Fibroblast of skin of right biceps (primary cell): ENCODE measurements around the gene FAM171A2.
"Not testable (repeated sequence)": the region's sequence is repeated elsewhere in the genome, so short reads cannot be mapped to it uniquely, and the experiment has no call there.

Experiments
- DNase-seq: peaks from one replicate; pipeline ENCODE4 v3.0.0-alpha.2; 2013

The FAM171A2 gene

DNA sequence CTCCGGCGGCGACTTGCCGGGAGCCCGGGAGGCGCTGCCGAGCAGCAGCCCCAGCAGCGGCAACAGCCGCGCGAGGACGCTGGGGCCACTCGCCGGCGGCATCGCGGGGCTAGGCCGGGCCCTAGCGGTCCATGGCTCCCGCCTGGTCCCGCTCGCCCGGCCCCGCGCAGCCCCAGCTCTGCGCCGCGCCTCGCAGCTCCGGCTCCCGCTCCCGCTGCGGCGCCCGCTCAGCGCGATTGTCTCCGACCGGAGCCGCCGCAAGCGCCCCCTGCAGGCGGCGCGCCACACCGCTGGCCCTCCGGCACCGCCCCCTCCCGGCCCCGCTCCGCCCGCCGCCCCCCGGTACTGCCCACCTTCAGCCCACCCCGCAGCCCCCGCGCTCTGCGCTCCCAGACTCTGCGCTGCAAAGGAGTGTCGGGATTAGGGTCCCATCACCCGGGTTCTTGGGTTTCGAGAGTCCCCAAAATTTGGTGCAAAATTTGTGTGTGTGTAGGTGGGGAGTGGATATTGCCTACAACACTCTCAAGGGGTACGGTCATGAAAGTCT, at the start of gene FAM171A2:
Gene FAM171A2 (minus strand): TSS at position 241 of the 547 bp plus-strand sequence. CDS start 139 bp downstream, at position 102.
- peak; percentile 67 for DNase-seq

- DNase-seq, result no peak
Measured at GRCh38 chr17:44409309-44410028, 45.8 kb upstream of the FAM171A2 start.

DNA sequence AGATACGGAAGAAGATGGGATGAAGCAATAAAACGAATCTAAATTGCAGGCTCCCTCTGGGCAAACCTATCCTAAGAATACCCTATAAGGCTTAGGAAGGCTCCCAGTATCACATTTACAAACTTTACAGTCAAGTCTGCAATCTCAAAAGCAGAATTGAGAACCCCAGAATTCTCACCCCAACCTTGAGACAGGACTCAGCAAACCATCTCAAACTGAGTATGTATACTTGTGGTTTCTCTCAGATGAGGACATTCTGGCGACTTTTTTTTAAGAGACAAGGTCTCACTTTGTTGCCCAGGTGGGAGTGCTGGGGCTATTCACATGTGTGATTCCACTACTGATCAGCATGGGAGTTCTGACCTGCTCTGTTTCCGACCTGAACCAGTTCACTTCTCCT, 45.1 kb upstream of the FAM171A2 start:
- DNase-seq, result no peak

DNA sequence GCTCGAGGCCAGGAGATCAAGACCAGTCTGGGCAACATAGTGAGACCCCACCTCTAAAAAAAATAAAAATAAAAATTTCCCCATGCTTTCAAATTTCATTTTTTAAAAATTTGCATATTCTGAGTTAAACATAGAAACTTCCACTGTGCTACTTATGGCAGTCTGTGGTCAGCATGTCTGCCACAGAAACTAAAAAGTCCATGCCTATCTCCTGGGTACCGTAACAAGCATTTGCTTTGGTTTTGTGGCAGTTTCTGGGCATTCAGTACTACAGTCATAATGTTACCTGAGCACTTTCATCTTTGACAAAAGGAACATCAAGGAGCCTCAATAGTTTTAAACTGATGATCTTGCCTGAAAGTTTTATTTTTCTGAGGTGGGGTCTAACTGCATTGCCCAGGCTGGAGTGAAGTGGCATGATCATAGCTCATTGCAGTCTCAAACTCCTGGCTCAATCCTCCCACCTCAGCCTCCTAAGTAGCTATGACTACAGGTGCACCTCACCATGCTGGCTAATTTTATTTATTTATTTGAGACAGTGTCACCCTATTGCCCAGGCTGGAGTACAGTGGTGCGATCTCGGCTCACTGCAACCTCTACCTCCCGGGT, 39.0 kb upstream of the FAM171A2 start:
- no peak for DNase-seq

- DNase-seq, result peak; percentile 19
Measured at GRCh38 chr17:44400226-44400847, 36.7 kb upstream of the FAM171A2 start.

DNA sequence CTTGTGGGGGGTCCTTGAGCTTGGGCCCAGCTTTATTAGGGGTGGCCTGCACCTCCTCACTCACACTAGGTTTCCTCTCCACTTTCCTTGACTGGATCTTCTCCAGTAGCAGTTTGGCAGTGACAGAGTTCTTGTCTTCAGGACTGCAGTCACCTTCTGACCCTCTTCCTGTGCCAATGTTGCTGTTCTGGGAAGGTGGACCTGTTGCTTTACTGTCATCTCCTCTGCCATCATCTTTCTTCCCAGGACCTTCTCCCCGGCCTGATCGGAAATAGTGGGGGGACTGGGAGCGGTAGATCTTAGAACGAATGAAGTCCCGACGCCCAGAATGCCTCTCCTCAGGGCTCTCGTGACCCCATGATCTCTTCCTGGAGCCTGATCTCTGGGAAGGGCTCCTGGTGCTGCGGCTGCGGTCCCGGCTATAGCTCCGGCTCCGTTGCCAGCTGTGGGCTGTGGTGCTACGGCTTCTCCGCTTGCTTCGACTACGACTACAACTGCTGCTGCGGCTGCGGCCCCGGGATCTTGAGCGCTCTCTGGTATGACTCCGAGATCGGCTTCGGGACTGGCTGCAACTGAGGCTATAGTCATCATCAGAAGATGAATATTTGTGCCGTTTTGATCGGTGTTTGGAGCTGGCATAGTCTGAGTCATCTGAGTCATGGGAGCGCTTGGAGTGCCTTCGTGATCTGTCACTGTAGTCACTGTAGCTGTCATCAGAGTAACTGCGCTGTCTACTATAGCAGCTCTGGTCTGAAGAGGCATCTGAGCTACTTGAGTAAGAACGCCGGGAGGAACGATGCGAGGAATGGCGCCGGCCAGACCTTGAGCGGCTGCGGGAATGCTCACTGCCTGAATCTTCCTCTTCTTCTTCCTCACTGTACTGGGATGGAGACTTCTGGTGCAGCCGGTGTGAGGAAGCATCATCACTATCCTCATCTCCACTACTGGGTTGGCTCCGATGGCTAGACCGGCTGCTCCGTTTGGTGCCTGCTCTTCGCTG, 35.3 kb upstream of the FAM171A2 start:
- peak; percentile 7 for DNase-seq

GRCh38 chr17:44397479-44398440, 34.1 kb upstream of the FAM171A2 start:
- no peak for DNase-seq

DNA sequence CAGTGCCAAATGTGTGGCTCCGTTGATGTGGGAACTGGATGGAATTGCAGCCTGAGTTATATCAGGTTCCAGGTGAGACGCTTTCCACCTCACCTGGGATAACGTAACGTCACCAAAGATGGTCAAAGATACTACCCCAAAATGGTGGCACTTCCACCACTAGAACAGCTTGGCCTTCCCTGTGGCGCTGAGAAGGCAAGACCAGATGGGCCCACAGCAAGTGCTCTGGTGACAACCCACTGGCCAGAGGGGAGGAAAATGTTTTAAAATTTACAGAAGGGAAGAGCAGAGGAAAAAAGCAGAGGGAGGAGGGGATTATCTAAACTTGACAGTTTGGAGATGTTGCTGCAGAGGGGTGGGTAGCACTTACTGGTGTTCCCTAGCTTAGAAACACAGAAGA, 33.3 kb upstream of the FAM171A2 start:
- no peak for DNase-seq

- no peak for DNase-seq
Measured at GRCh38 chr17:44394833-44395232, 31.2 kb upstream of the FAM171A2 start.

DNA sequence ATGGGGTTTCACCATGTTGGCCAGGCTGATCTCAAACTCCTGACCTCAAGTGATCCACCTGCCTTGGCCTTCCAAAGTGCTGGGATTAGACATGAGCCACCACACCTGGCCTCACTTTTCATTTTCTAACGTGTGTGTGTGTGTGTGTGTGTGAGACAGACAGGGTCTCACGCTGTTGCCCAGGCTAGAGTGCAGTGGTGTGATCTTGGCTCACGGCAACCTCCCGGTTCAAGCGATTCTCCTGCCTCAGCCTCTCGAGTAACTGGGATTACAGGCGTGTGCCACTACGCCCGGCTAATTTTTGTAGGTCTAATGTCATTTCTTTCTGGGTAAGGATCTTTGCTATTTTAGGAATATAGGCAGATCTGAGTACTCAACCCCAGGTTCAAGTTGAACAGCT, 30.5 kb upstream of the FAM171A2 start:
- DNase-seq, result not testable (repeated sequence)

- no peak for DNase-seq
Measured at GRCh38 chr17:44390250-44390870, 26.7 kb upstream of the FAM171A2 start.

DNA sequence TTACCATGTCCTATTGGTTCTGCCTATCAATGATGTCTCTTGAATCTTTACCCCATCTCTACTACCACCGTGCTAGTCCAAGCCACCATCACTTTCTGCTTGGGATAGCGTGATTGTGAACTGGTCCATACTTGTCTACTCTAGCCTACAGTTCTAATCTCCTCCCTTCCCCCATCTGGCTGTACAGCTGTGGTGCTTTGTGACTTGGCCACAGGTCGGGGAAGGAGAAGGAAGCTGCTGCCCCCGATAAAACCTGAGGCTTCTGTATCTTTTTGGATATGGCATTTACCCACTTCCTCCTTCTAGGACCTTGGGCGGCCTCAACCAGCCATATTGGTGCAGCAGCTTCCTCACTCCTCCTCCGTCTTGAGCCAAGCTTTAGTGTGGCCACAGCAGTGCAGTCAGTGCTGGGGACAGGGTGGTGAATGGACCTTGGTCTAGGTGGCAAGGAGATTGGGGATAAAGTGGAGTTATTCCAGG, 26.1 kb upstream of the FAM171A2 start:
- no peak for DNase-seq

- no peak for DNase-seq
Measured at GRCh38 chr17:44389281-44389680, 25.6 kb upstream of the FAM171A2 start, which contains the start of gene ITGA2B. TSS of gene ITGA2B (minus strand) at chr17:44389649. CDS start at chr17:44389473, 176 bp downstream.

DNA sequence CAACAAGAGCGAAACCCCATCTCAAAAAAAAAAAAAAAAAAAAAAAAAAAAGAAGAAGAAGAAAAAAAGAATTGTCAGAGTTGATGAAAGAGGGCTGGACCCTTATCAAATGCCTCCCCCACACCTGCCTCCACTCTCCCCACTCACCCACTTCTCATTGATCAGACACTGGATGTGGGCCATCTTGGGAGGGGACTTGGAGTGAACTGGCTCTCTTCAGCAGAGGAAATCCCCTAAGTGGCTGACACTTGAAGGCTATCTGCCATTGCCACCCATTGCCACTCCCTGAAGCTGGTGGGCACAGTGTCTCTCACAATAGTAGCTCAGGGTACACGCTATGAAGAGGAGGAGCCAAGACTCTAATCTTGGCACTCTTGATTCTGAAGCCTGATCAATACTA, 24.2 kb upstream of the FAM171A2 start:
- DNase-seq, result no peak

DNA sequence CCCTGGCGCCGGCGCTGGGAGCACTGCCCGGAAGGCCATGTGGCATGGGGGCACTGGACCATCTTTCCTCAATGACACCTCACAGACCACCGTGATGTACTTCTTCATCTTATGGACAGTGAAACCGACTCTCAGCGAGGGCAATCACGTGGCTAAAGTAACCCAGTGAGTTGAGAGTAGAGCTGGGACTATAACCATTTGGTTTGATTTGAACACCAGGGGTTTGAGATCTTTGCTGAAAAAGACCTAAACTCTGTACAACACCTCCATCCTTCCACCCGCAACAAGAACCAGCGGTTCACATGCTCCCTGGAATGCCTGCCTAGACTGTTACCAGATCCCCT, 22.5 kb upstream of the FAM171A2 start:
- DNase-seq, result no peak

DNA sequence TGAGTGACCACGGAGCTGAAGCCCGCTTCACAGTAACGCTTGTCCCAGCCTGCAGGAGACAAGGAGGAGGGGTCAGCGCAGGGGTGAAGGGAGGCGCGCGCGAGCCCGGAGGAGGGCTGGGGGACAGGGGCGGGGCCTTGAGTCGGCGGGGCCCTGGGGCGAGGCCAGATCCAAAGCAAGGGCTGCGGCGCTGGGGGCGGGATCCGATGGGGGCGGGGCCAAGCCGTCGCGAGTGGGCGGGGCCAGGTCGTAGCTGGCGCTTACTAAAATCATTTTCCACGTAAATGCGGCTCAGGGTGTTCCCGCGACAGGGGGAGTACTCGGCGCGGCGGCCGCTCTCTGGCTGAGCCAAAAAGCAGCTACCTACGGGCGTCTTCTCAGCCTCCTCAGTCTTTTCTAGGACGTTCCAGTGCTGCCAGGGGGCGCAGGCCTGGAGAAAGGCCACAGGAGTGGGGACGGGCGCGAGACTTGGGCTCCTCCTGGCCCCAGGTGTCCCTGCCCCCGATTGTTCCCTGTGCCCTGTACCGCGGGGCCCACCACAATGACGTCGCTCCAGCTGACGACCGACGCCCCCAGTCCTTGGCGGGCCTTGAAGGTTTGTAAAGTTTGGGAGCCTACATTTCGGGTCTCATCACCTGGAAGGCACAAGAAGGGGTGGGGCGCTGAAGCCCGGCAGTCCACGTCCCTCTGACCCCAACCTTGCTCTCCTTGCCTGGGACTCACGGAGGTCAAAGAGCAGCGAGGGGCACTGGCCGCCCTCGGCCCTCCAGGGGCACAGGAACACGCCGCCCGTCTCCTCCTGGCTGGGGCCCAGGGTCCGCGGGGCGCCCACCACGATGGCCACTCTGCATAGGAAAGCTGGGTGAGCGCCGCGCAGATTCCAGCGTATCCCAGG, 21.9 kb upstream of the FAM171A2 start:
- peak; percentile 74 for DNase-seq

DNA sequence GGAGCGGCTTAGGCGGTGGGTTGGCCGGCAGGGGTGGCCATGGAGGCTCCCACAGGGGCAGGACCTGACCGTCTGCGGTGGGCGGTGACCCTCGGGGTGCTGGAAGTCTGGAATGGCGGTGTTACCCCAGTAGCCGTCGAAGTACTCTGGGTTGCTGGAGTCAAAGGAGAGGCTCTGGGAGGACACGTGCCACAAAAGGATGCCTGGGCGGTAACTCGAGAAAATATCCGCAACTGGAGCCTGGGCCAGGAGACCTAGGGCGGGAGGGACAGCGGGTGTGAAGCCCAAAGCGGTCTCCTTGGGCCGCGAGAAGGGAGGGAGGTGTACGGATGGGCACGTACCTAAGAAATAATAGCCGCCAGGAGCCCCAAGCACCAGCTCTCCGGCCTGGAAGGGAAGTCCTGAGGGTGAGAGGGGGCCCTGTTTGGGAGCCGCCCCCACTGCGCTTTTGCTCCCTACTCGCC, 21.2 kb upstream of the FAM171A2 start:
- peak; percentile 4 for DNase-seq

GRCh38 chr17:44384281-44384822, 20.7 kb upstream of the FAM171A2 start:
- no peak for DNase-seq

DNA sequence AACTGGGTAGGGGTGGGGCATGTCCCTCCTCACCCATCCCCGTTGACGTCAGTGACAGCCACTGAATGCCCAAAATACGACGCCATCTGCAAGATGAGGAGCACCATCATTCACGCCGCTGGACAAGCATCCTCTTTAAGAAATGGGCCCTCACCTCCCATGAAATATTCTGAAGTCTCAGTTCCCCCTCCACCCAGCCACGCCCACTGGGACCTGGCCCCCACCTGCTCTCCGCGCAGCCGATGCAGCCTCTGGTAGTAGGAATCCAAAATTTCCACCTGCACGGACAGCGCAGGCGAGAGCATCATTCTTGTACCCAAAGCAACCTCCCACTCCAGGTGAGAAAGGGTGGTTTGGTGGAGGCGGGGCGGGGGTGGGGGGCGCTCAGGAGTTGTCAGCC, 20.2 kb upstream of the FAM171A2 start:
- DNase-seq, result no peak
